K562 (cell line): ENCODE results near the gene SMIM10. TPM values are rescaled to one million over a fixed set of nuclear protein-coding genes. Genes with fewer than 3 reads are reported as not detected.
A peak's percentile ranks its signal among the peaks of the same experiment; 100 is the strongest.

Experiments
- ATAC-seq: fragments of 200-7000 bp; cut with Tn5 transposase; 3 replicates; pipeline ENCODE4 v1.9.1; 2020; ENCODE audit warnings: moderate library complexity
- BruUV-seq: library from RNA; stranded (reverse); fragments of 400-500 nt; replicated peaks from 2 replicates; lab custom pipeline; 2021; lab: Mats Ljungman, UMichigan
- CTCF ChIA-PET: fragments of 300-600 bp; formaldehyde crosslinking; extraction: SDS; loops from one replicate; lab custom pipeline; 2021; ENCODE audit warnings: low intra/inter-chr PET ratio; lab: Yijun Ruan, JAX
- POLR2A ChIA-PET: fragments of 300-600, 350-650 bp; sonication (Branson Sonifier 250); formaldehyde crosslinking; extraction: SDS; loops from one replicate; lab custom pipeline; 2021; ENCODE audit warnings: antibody characterized with exemption, inconsistent platforms; lab: Yijun Ruan, JAX
- DNase-seq, 4 experiments: peaks; one replicate each; pipeline versions ENCODE4 v3.0.0 to v3.0.0-alpha.2; 2011 to 2018; ENCODE audit warnings: low spot score in 3 of 4, mixed read lengths in 3 of 4; ENCODE audit errors: extremely low read depth in 1 of 4
- FAIRE-seq: peaks from 2 replicates; lab custom pipeline; 2011; peaks lifted over from hg19 to GRCh38; lab: Jason Lieb, UNC
- H2AFZ ChIP-seq: 2 replicates; pipeline ENCODE4 v1.6.0; 2011; ENCODE audit warnings: low read depth, low read length, control low read depth, inconsistent platforms
- H3K27ac ChIP-seq: fragments of 200-600 bp; 3 replicates; pipeline ENCODE4 v1.8.0; 2011; ENCODE audit warnings: low read depth, mild to moderate bottlenecking, control low read depth, inconsistent platforms, low read length, moderate library complexity, mixed read lengths; ENCODE audit errors: extremely low read depth
- H3K27me3 ChIP-seq, 2 experiments: fragments of 300-600 bp in 1 of 2; 2 replicates in 1 of 2; 3 replicates in 1 of 2; pipeline versions ENCODE4 v1.6.0 to v1.8.0; 2011; ENCODE audit warnings: inconsistent platforms in 2 of 2, low read length in 2 of 2, mild to moderate bottlenecking in 1 of 2, mixed read lengths in 1 of 2, moderate library complexity in 1 of 2; ENCODE audit not compliant: control insufficient read depth in 2 of 2, insufficient read depth in 2 of 2
- H3K36me3 ChIP-seq: fragments of 300-600 bp; 3 replicates; pipeline ENCODE4 v1.8.0; 2011; ENCODE audit warnings: mild to moderate bottlenecking, low read length, inconsistent platforms; ENCODE audit not compliant: control insufficient read depth, insufficient read depth
- H3K4me1 ChIP-seq, 2 experiments: fragments of 200-600 bp in 1 of 2; replicated peaks in 1 of 2; 2 replicates in 1 of 2; 3 replicates in 1 of 2; pipeline versions ENCODE4 v1.5.1 to v1.8.0; 2011; ENCODE audit warnings: inconsistent platforms in 2 of 2, low read length in 2 of 2, mild to moderate bottlenecking in 1 of 2, mixed read lengths in 1 of 2, moderate library complexity in 1 of 2; ENCODE audit not compliant: control insufficient read depth in 2 of 2, insufficient read depth in 2 of 2
- H3K4me2 ChIP-seq: 2 replicates; pipeline ENCODE4 v1.6.1; 2011; ENCODE audit warnings: low read length, control low read depth, inconsistent platforms, mixed read lengths; ENCODE audit not compliant: insufficient read depth
- H3K4me3 ChIP-seq: fragments of 200-600 bp; sonication (generic), shearing (Covaris generic); 2 replicates; pipeline ENCODE4 v1.5.1; 2016; ENCODE audit warnings: control low read depth, inconsistent platforms
- H3K79me2 ChIP-seq: fragments of 200-600 bp; 3 replicates; pipeline ENCODE4 v1.8.0; 2011; ENCODE audit warnings: low read length, inconsistent platforms; ENCODE audit not compliant: control insufficient read depth, insufficient read depth
- H3K9ac ChIP-seq, 2 experiments: 2 replicates each; pipeline versions ENCODE4 v1.6.0 to v1.6.1; 2011; ENCODE audit warnings: low read depth in 2 of 2, low read length in 2 of 2, control low read depth in 1 of 2, inconsistent platforms in 1 of 2, mild to moderate bottlenecking in 1 of 2, mixed read lengths in 1 of 2; ENCODE audit not compliant: insufficient read depth in 1 of 2
- H3K9me1 ChIP-seq: one replicate; pipeline ENCODE4 v1.6.0; 2011; ENCODE audit warnings: inconsistent platforms, mild to moderate bottlenecking, low read length, moderate library complexity; ENCODE audit not compliant: control insufficient read depth, insufficient read depth
- H3K9me3 ChIP-seq: replicated peaks from 2 replicates; pipeline ENCODE4 v1.5.1; 2011; ENCODE audit warnings: low read depth, low read length, inconsistent platforms; ENCODE audit not compliant: control insufficient read depth, insufficient read depth
- H4K20me1 ChIP-seq: replicated peaks from 2 replicates; pipeline ENCODE4 v1.6.1; 2011; ENCODE audit warnings: low read length, inconsistent platforms, mixed read lengths; ENCODE audit not compliant: control insufficient read depth, insufficient read depth
- BCL6 ChIP-seq: fragments of 250-450 bp; sonication (Bioruptor Pico); IDR thresholded peaks from 2 replicates; pipeline ENCODE4 v1.4.0; 2020
- ETV6 ChIP-seq, 3 experiments: fragments of 150-350 bp in 1 of 3; sonication (generic) in 1 of 3; formaldehyde crosslinking in 1 of 3; IDR thresholded peaks; 2 replicates each; pipeline versions ENCODE4 v1.6.1 to v1.8.0; 2014 to 2022; ENCODE audit warnings: borderline replicate concordance in 2 of 3, low read depth in 2 of 3, antibody characterized with exemption in 1 of 3, low read length in 1 of 3, mild to moderate bottlenecking in 1 of 3, missing genetic modification reagents in 1 of 3
- FOSL1 ChIP-seq: fragments of 200-800 bp; sonication (Bioruptor generic); conservative IDR thresholded peaks from 2 replicates; pipeline ENCODE4 v1.6.1; 2016; ENCODE audit warnings: missing genetic modification characterization, missing compliant biosample characterization
- NR1H2 ChIP-seq: sonication (generic); formaldehyde crosslinking; IDR thresholded peaks from 2 replicates; pipeline ENCODE4 v1.4.0; 2020; ENCODE audit warnings: mild to moderate bottlenecking, missing genetic modification reagents
- NR2C2 ChIP-seq, 2 experiments: fragments of 200-800 bp in 1 of 2; sonication (Bioruptor generic) in 1 of 2; sonication (generic) in 1 of 2; formaldehyde crosslinking in 1 of 2; IDR thresholded peaks; 2 replicates each; pipeline versions ENCODE4 v1.6.1 to v1.8.0; 2016 to 2022; ENCODE audit warnings: mild to moderate bottlenecking in 1 of 2, missing compliant biosample characterization in 1 of 2, missing genetic modification characterization in 1 of 2, missing genetic modification reagents in 1 of 2
- RUNX1 ChIP-seq: sonication (generic); IDR thresholded peaks from 2 replicates; pipeline ENCODE4 v1.6.1; 2016; ENCODE audit warnings: antibody characterized with exemption, low read depth
- SMAD1 ChIP-seq: fragments of 150-350 bp; IDR thresholded peaks from 2 replicates; pipeline ENCODE4 v1.6.1; 2014; ENCODE audit warnings: low read length, low read depth; ENCODE audit not compliant: partially characterized antibody
- THRA ChIP-seq: fragments of 450-650 bp; IDR thresholded peaks from 2 replicates; pipeline ENCODE4 v1.6.1; 2017; ENCODE audit warnings: mild to moderate bottlenecking, moderate library complexity
- ZNF561 ChIP-seq: fragments of 450-650 bp; formaldehyde crosslinking; conservative IDR thresholded peaks from 2 replicates; pipeline ENCODE4 v1.4.0; 2020; ENCODE audit warnings: mild to moderate bottlenecking, moderate library complexity
- ZNF785 ChIP-seq: fragments of 250-450 bp; sonication (Bioruptor Pico); IDR thresholded peaks from 2 replicates; pipeline ENCODE4 v1.4.0; 2020; ENCODE audit warnings: mild to moderate bottlenecking
- WGBS: fragments of 100-300 bp; shearing (Covaris generic); methylation state at CpG from one replicate; pipeline ENCODE4 v1.1.6; 2016; ENCODE audit warnings: low coverage, mixed read lengths; ENCODE audit not compliant: insufficient coverage; ENCODE audit errors: missing lambda C conversion rate; 5-methylcytosine and 5-hydroxymethylcytosine counted together
- in situ Hi-C: fragments of 300-500 bp; cut with MboI; formaldehyde crosslinking; loops from 4 replicates; pipeline ENCODE4 v1.15.0; 2018; ENCODE audit warnings: inconsistent platforms, mixed read lengths
- intact Hi-C: fragments of 100-400 bp; cut with micrococcal nuclease; formaldehyde crosslinking; loops from 2 replicates; pipeline ENCODE4 v1.14.2; 2022
- polyA plus RNA-seq, 8 experiments: library from polyadenylated mRNA; depleted of rRNA in 4 of 8; stranded (reverse) in 5 of 8; unstranded in 3 of 8; fragments of >200 nt; fragmentation: Nextera tagmentation in 2 of 8; fragmentation: Illumina TruSeq in 1 of 8; extraction: Ambion mirVana in 2 of 8; extraction: Trizol in 1 of 8; gene quantifications; 2 replicates each; pipeline versions ENCODE4 v1.2.1 to v1.2.3, GENCODE V29; 2011 to 2014; ENCODE audit warnings: inconsistent platforms in 1 of 8, missing spikeins in 1 of 8
- total RNA-seq, 7 experiments: library from RNA; depleted of rRNA in 6 of 7; stranded (reverse); fragments of >200 nt in 6 of 7; fragmentation: Illumina TruSeq in 2 of 7; extraction: Trizol in 2 of 7; gene quantifications; 2 replicates each; pipeline versions ENCODE4 v1.2.1 to v1.2.3, GENCODE V29; 2011 to 2021; ENCODE audit warnings: low replicate concordance in 1 of 7

SMIM10 gene
- total and polyA plus RNA-seq, 9 of the 15 experiments (the other 6 are each of a cell fraction or from before 2014, with no cell fraction given) = 2.1 to 25.3 (median 16.4) TPM

GRCh38 chrX:134949271-134949670 is 41.5 kb upstream of the SMIM10 start:
- ATAC-seq (no peak), FAIRE-seq (no peak), DNase-seq (no peak)
- no peak overlapping the region for H3K9ac ChIP-seq
- no peak overlapping the region for H3K4me3 ChIP-seq
- BruUV-seq = no TSS peak
- H3K9me3 ChIP-seq = no peaks in the 10 kb centered on the region
- H3K4me1 ChIP-seq = peaks cover 0 to 10% of the 10 kb centered on the region in 2 experiments; a peak in 2 of 5 replicates
- H3K36me3 ChIP-seq = no peaks in the 10 kb centered on the region
- H3K27me3 ChIP-seq = no peaks in the 10 kb centered on the region; a peak in 1 of 5 replicates
- intact Hi-C loops = no loop called here
- in situ Hi-C loops = no loop called here
- H2AFZ ChIP-seq = no peak overlapping the region
- CTCF ChIA-PET = no interaction called here
- 29% methylated on average over 3 of the region's 3 CpGs for WGBS
- no peak overlapping the region for H3K27ac ChIP-seq
- TF ChIP-seq RUNX1 (no peak), SMAD1 (no peak), FOSL1 (tag) (peak; percentile 3; the same call in 1 of the 2 replicates), BCL6 (CRISPR knock-in tag) (no peak), ZNF785 (CRISPR knock-in tag) (no peak), ZNF561 (CRISPR knock-in tag) (no peak), THRA (no peak), NR2C2 (CRISPR knock-in tag; IDR thresholded peaks at IDR 0.05) (no peak), NR2C2 (tag; IDR thresholded peaks at IDR 0.05) (peak; percentile 23; the same call in 1 of the 2 replicates), ETV6 (IDR thresholded peaks at IDR 0.05; ENCODE audit: borderline replicate concordance in 1 of 2, low read depth in 2 of 2, low read length in 1 of 2) (no peak), ETV6 (CRISPR knock-in tag; IDR thresholded peaks at IDR 0.05; ENCODE audit: borderline replicate concordance) (no peak), NR1H2 (CRISPR knock-in tag) (no peak)
- TF ChIP-seq, all 486 proteins: peak for 2
- Histone ChIP-seq H4K20me1 (no peaks in the 10 kb centered on the region), H3K9me1 (no peaks in the 10 kb centered on the region), H3K79me2 (no peaks in the 10 kb centered on the region), H3K4me2 (no peak overlapping the region)
- POLR2A ChIA-PET = no interaction called here
